Mammary epithelial cell (primary cell): Measurements from ENCODE around the gene PCBD2.

Source experiments
- CTCF ChIP-seq, 2 donors: IDR thresholded peaks in 1 of 2; conservative IDR thresholded peaks in 1 of 2; 2 replicates each; pipeline ENCODE4 v1.5.1; 2011 to 2012; ENCODE audit warnings: inconsistent platforms in 2 of 2, low read length in 2 of 2, mild to moderate bottlenecking in 2 of 2, control low read depth in 1 of 2, low read depth in 1 of 2; ENCODE audit not compliant: insufficient read depth in 1 of 2; ENCODE audit errors: extremely low read depth in 1 of 2
- EZH2 ChIP-seq: IDR thresholded peaks from 2 replicates; pipeline ENCODE4 v1.6.1; 2012; ENCODE audit warnings: low read length, inconsistent platforms, borderline replicate concordance

- TF ChIP-seq CTCF (conservative IDR thresholded peaks at IDR 0.05 in 1 of 2, IDR thresholded peaks at IDR 0.05 in 1 of 2; ENCODE audit: extremely low read depth in 1 of 2, insufficient read depth in 1 of 2, low read depth in 1 of 2, low read length in 2 of 2) = no peak
- no peak for TF ChIP-seq EZH2
These were observed 27.6 kb downstream of the PCBD2 start for GRCh38 chr5:134932508-134932907.
